ENCODE results near the gene SYTL1.
A peak's percentile ranks its signal among the peaks of the same experiment; 100 is the strongest.

GRCh38 chr1:27400963-27401341, 59.1 kb downstream of the SYTL1 start:
- TF ChIP-seq POLR2AphosphoS5 (IDR thresholded peaks at IDR 0.05) (peak in 1 of 3 donors; percentile 49), POLR2A (IDR thresholded peaks at IDR 0.05) (no peak)

Data from transverse colon (tissue), 3 donors.